Lower leg skin (tissue), 3 donors: Measurements from ENCODE around the gene SPATC1L.

Experiments used
- POLR2A ChIP-seq, 2 donors: fragments of 450-650 bp; IDR thresholded peaks; one replicate each; pipeline ENCODE4 v1.6.1; 2016 to 2017; ENCODE audit warnings: antibody characterized with exemption in 2 of 2, mild to moderate bottlenecking in 1 of 2, moderate library complexity in 1 of 2
- TF ChIP-seq, protein P1 (sequence below), 3 donors: fragments of 450-650 bp; IDR thresholded peaks; one replicate each; pipeline ENCODE4 v1.5.1; 2016; ENCODE audit warnings: antibody characterized with exemption in 3 of 3, mild to moderate bottlenecking in 3 of 3, moderate library complexity in 2 of 3

DNA sequence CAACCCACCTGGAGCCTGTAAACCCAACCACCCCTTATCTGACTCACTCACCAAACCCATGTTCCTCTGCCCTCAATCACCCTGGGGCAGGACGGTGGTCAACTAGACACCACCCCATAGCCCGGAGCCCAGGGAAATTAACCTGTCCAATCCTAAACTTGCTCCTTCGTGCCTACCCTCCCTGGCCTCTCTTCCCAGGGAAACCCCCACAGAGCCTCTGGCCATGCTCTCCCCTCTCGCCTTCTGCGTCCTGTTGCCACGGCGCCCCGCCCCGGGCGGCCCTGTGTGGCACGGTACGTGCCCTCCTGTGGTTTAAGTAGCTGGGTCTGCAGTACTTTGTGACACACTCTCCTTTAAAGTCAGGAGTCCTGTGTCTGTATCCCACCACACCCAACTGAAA is 24.9 kb downstream of the SPATC1L start:
- TF ChIP-seq, protein P1, sequence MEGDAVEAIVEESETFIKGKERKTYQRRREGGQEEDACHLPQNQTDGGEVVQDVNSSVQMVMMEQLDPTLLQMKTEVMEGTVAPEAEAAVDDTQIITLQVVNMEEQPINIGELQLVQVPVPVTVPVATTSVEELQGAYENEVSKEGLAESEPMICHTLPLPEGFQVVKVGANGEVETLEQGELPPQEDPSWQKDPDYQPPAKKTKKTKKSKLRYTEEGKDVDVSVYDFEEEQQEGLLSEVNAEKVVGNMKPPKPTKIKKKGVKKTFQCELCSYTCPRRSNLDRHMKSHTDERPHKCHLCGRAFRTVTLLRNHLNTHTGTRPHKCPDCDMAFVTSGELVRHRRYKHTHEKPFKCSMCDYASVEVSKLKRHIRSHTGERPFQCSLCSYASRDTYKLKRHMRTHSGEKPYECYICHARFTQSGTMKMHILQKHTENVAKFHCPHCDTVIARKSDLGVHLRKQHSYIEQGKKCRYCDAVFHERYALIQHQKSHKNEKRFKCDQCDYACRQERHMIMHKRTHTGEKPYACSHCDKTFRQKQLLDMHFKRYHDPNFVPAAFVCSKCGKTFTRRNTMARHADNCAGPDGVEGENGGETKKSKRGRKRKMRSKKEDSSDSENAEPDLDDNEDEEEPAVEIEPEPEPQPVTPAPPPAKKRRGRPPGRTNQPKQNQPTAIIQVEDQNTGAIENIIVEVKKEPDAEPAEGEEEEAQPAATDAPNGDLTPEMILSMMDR (IDR thresholded peaks at IDR 0.05) = no peak
- TF ChIP-seq POLR2A (IDR thresholded peaks at IDR 0.05) = no peak
